Skeletal muscle tissue (tissue), 4 donors: ENCODE measurements around the gene SEPTIN8. TPM values are rescaled to one million over a fixed set of nuclear protein-coding genes. Genes with fewer than 3 reads are reported as not detected.

Experiments used
- H3K27ac ChIP-seq: one replicate; pipeline ENCODE4 v1.7.0; 2013; ENCODE audit warnings: mild to moderate bottlenecking, low read depth, low read length, inconsistent platforms
- H3K27me3 ChIP-seq, 3 donors: one replicate each; pipeline ENCODE4 v1.7.0; 2013; ENCODE audit warnings: low read length in 3 of 3; ENCODE audit not compliant: control insufficient read depth in 3 of 3, insufficient read depth in 3 of 3
- H3K36me3 ChIP-seq, 3 donors: one replicate each; pipeline ENCODE4 v1.7.0; 2013; ENCODE audit warnings: low read length in 3 of 3; ENCODE audit not compliant: control insufficient read depth in 3 of 3, insufficient read depth in 3 of 3
- H3K4me1 ChIP-seq, 3 donors: one replicate each; pipeline ENCODE4 v1.7.0; 2013; ENCODE audit warnings: low read length in 3 of 3, mild to moderate bottlenecking in 3 of 3; ENCODE audit not compliant: control insufficient read depth in 3 of 3, insufficient read depth in 3 of 3
- H3K4me3 ChIP-seq, 3 donors: one replicate each; pipeline ENCODE4 v1.7.0; 2013; ENCODE audit warnings: low read length in 3 of 3
- H3K9ac ChIP-seq, 3 donors: one replicate each; pipeline ENCODE4 v1.7.0; 2013; ENCODE audit warnings: low read length in 3 of 3, mild to moderate bottlenecking in 3 of 3, moderate library complexity in 2 of 3, low read depth in 1 of 3
- H3K9me3 ChIP-seq, 3 donors: one replicate each; pipeline ENCODE4 v1.7.0; 2013; ENCODE audit warnings: low read length in 3 of 3; ENCODE audit not compliant: control insufficient read depth in 3 of 3
- total RNA-seq: library from RNA; depleted of rRNA; stranded (reverse); fragments of >200 nt; gene quantifications from one replicate; pipeline ENCODE4 v1.2.3, GENCODE V29; 2014
- donor health status: Osteomylitis.

The SEPTIN8 gene
- total RNA-seq, 1 donor from 2014 or later, result 28.7 TPM

DNA sequence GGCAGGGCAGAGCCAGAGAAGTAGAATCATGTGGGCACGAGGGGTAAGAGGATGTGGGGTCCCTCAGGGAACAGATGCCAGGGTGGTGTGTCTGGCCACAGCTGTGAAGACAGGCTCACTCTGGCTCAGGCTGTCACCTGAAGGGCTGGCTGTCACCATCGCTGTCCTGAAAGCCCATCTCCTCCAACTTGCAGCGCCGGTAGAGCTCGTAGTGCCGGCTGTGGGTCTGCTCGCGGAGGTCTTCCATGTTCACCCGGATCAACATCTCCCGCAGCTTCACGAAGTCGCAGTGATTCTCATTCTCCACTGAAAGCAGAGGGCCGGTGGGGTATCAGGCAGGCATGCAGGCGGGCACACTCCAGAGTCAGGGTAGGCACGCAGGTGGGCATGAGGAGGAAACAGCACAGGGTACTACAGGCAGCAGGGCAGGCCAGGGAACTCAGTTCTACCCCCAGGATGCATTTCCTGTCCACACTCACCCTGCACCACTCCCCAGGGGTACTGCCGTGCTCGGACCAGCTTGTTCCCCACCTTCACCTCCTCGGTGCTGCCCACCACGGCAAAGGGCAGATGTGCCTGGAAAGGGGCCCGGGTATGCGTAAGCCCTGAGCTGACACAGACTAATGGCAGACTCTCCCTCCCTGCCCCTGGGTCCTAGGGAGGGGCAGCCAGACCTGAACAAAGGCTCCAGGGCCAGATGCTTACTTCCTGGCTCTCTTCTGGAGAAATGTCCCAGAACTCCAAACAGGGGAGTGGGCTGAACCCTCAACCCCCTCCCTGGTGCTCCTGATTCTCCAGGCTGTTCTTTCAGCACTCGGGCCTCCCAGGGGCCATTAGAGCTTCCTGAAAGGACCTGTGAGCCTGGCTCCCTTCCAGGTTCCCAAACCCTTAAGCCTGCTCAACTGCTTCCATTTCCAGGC lies 15.5 kb downstream of the SEPTIN8 start:
- peaks cover 34 to 54% (median 36%) of the 10 kb centered on the region in 3 donors for H3K36me3 ChIP-seq
- no peak overlapping the region for H3K4me3 ChIP-seq
- no peak overlapping the region for H3K9ac ChIP-seq
- H3K9me3 ChIP-seq, result no peaks in the 10 kb centered on the region
- peaks cover 3 to 6% (median 5%) of the 10 kb centered on the region in 3 donors for H3K4me1 ChIP-seq
- H3K27me3 ChIP-seq, result no peaks in the 10 kb centered on the region
- H3K27ac ChIP-seq, result no peak overlapping the region

DNA sequence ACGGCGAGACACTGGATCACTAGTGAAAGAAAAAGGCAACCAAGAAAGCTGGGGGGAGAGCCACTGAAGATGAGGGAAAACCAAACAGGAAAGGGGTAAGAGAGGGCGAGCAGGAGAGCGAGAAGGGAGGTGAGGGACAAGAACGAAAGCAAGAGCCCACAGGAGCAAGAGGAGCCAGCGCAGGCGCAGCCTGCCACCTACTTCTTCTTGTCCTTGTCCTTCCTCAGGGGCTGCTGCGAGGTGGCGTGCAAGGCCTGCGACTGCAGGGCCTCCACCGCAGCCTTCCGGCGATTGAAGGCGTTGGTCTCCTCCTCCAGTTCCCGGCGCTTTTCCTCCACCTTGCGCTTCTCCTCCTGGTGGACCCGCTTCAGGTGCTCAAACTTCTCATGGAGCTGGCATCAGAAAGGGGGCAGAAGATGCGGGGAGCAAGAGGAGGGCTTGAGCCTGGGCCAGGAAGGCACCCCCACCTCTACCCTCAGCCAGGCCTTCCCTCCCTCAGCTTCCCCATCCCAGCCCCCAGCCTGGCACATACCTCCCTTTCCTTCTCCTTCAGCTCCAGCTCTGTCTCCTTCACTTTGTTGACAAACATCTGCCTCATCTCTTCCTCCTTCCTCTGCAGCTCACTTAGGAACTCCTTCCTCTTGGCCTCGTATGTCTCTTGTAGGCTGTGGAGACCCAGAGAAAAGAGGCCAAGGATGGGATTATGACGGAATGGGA lies 16.3 kb downstream of the SEPTIN8 start:
- peaks cover 34 to 54% (median 36%) of the 10 kb centered on the region in 3 donors for H3K36me3 ChIP-seq
- no peaks in the 10 kb centered on the region for H3K9me3 ChIP-seq
- no peak overlapping the region for H3K4me3 ChIP-seq
- no peak overlapping the region for H3K27ac ChIP-seq
- H3K9ac ChIP-seq, result no peak overlapping the region
- no peaks in the 10 kb centered on the region for H3K27me3 ChIP-seq
- H3K4me1 ChIP-seq, result peaks cover 0 to 4% (median 2%) of the 10 kb centered on the region in 3 donors

GRCh38 chr5:132760049-132760420 lies 17.0 kb downstream of the SEPTIN8 start:
- no peaks in the 10 kb centered on the region for H3K9me3 ChIP-seq
- no peak overlapping the region for H3K9ac ChIP-seq
- H3K4me1 ChIP-seq, result no peaks in the 10 kb centered on the region
- H3K4me3 ChIP-seq, result no peak overlapping the region
- no peaks in the 10 kb centered on the region for H3K27me3 ChIP-seq
- no peak overlapping the region for H3K27ac ChIP-seq
- peaks cover 34 to 52% (median 34%) of the 10 kb centered on the region in 3 donors for H3K36me3 ChIP-seq

- no peak overlapping the region for H3K27ac ChIP-seq
These were observed 17.7 kb downstream of the SEPTIN8 start for GRCh38 chr5:132759114-132760048.

GRCh38 chr5:132758451-132758850 lies 18.6 kb downstream of the SEPTIN8 start:
- peaks cover 0 to 3% (median 1%) of the 10 kb centered on the region in 3 donors for H3K4me1 ChIP-seq
- H3K36me3 ChIP-seq, result peaks cover 25 to 43% (median 27%) of the 10 kb centered on the region in 3 donors
- no peak overlapping the region for H3K27ac ChIP-seq
- H3K27me3 ChIP-seq, result no peaks in the 10 kb centered on the region
- no peak overlapping the region for H3K4me3 ChIP-seq
- no peak overlapping the region for H3K9ac ChIP-seq
- no peaks in the 10 kb centered on the region for H3K9me3 ChIP-seq

More at GRCh38 chr5:132759114-132760048, 17.7 kb downstream of the SEPTIN8 start:
- Histone ChIP-seq H3K9ac (no peak overlapping the region), H3K4me3 (no peak overlapping the region), H3K9me3 (no peaks in the 10 kb centered on the region), H3K27me3 (no peaks in the 10 kb centered on the region), H3K36me3 (peaks cover 28 to 46% (median 34%) of the 10 kb centered on the region in 3 donors), H3K4me1 (no peaks in the 10 kb centered on the region)

GRCh38 chr5:132756542-132756941 lies 20.5 kb downstream of the SEPTIN8 start:
- H3K4me1 ChIP-seq, result peaks cover 0 to 10% (median 7%) of the 10 kb centered on the region in 3 donors
- no peak overlapping the region for H3K9ac ChIP-seq
- no peaks in the 10 kb centered on the region for H3K9me3 ChIP-seq
- H3K27me3 ChIP-seq, result no peaks in the 10 kb centered on the region
- H3K27ac ChIP-seq, result no peak overlapping the region
- no peak overlapping the region for H3K4me3 ChIP-seq
- peaks cover 17 to 34% (median 22%) of the 10 kb centered on the region in 3 donors for H3K36me3 ChIP-seq

DNA sequence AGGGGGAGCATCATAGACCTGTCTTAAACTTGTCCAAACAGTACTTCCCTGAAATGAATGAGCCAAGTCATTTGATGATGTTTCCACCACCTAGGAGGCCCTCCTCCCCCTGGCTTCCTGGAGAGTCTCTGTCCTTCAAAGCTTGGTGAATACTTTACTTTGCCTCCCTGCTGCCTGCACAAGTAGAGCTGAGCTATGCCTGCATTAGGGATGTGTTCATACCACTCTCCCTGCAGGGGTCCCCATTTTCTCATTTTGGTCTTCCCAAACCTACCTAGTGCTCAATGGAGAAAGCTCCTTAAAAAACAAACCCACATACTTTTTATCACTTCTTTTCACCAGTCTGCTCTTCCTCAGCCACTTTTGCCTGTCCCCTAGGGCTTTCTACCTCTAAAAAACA lies 22.1 kb downstream of the SEPTIN8 start:
- Histone ChIP-seq H3K27ac (no peak overlapping the region), H3K9me3 (no peaks in the 10 kb centered on the region), H3K36me3 (peaks cover 8 to 20% (median 12%) of the 10 kb centered on the region in 3 donors), H3K9ac (no peak overlapping the region), H3K27me3 (no peaks in the 10 kb centered on the region), H3K4me1 (peaks cover 0 to 10% (median 7%) of the 10 kb centered on the region in 3 donors), H3K4me3 (no peak overlapping the region)

DNA sequence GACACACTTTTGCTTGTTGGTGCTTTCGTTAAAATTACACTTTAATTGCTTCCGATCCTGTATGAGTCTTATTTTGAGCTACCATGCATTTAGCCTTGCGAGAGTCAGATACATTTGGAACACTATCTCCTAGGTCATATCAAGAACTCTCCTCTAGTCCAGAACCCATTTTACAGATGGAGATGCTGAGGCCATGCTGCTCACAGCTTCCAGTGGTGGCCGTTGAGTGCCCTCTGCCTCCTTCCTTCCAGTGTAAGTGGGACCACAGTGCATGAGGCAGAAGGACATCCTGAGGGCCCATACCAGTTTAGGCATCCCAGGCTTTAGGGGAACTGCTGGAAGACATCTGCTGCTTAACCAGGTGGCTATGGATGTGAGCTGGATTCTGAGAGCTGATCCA lies 22.9 kb downstream of the SEPTIN8 start:
- H3K4me3 ChIP-seq, result no peak overlapping the region
- H3K27me3 ChIP-seq, result no peaks in the 10 kb centered on the region
- H3K9me3 ChIP-seq, result no peaks in the 10 kb centered on the region
- no peak overlapping the region for H3K27ac ChIP-seq
- H3K36me3 ChIP-seq, result peaks cover 8 to 12% (median 8%) of the 10 kb centered on the region in 3 donors
- peaks cover 0 to 10% (median 7%) of the 10 kb centered on the region in 3 donors for H3K4me1 ChIP-seq
- H3K9ac ChIP-seq, result no peak overlapping the region
